Left renal pelvis (tissue), 4 donors: ENCODE data around the gene SAMD4A. TPM values are rescaled to one million over a fixed set of nuclear protein-coding genes. Genes with fewer than 3 reads are reported as not detected.

ENCODE experiments used
- DNase-seq, 4 donors: peaks; one replicate each; pipeline ENCODE4 v3.0.0-alpha.2; 2013; ENCODE audit warnings: low read depth in 4 of 4, low spot score in 3 of 4
- polyA plus RNA-seq, 4 donors: library from polyadenylated mRNA; unstranded; fragments of 120-200 nt; gene quantifications; one replicate each; pipeline ENCODE4 v1.2.1, GENCODE V29; 2013; ENCODE audit not compliant: insufficient read length in 4 of 4

Gene SAMD4A
- polyA plus RNA-seq, 4 donors: 9.4 to 16.9 (median 10.3) TPM

DNA sequence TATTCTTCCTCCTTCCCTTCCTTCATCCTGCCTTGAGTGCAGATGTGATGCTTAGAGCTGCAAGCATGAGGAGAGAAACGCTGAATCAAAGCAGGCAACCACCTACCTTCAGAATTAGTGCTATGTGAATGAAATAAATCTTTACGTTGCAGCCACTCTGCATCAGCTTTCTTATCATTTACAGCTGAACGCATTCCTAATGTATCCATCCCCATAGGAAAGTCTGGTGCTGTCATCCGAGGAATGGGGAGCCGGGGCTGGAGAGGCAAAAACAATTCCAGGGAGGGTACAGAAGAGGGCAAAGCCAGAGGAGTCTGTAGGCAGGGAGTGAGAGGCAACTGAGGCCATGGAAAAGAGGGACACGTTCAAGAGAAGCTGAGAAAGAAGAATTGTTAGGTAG, 245.7 kb downstream of the SAMD4A start:
- DNase-seq: no peak

DNA sequence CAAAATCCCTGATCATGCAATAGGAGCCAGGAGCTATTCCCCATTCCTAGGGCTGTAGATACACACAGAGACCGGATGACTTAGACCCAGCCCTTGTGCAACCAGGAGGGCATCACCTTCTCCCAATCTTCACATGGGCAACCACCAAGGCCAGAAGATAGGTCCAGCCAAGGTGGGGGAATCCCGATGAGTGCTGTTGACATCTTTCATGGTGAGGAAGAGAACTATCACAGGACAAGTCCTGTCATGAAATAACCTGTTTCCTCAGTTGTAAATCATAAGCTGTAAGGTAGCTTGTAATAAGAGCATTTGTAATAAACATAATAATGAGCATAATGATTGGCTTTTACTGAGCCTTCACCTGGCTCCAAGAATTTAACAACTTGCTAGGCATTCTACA, 246.2 kb downstream of the SAMD4A start:
- DNase-seq: no peak

DNA sequence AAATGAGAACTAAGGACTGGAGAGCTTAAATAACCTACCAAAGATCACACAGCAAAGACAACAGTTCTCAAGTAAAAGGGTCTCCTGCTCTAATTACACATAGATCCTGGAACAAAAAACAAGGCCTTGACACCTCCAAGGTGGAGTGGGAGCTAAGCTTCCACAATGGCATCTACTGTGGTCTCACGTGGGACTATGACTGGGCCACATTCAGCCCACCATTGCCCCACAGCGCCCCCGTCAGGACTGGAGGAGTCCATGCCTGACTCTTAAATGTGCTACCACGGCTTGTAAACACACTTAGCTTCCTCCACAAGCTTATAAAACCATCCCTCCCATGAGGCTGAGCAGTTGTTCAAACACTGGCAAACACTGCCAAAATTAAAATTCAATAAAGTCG, 247.1 kb downstream of the SAMD4A start:
- no peak for DNase-seq

DNA sequence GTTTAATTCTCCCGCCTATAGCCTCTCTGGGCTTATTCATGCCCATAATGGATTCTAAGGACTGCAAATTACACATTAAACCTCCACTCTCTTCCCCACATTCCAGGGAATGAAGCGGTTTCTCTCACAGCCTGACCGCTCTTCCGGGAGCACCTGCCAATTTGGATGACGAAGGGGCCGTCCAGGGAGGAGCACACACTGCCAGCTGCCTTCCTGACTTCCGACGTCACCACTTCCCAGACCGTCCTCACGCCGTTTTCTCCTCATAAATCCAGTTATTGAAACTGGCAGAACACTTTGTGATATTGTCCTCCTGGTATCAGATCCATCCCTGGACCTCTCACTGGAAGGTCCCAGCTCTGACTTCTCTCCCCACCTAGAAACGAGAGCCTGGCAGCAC, 248.1 kb downstream of the SAMD4A start:
- DNase-seq: no peak

DNA sequence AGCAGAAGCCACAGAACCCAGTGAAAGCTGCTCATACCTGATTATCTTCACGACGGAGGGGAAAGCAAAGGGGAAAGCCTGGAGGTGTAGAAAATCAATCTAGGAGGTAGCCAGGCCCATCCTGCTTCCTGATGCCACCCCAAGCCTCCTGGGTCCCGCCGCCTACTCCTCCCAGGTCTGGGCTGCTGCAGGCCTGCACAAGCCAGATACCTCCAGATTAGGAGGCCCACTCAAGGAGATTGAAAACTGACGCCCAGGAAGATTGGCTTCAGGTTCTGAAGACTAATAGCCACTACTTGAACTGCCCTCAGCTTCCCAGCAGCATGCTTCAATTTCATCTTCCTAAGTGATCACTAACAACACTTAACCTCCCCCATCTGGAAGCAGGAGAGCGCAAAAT, 248.6 kb downstream of the SAMD4A start:
- DNase-seq: no peak

DNA sequence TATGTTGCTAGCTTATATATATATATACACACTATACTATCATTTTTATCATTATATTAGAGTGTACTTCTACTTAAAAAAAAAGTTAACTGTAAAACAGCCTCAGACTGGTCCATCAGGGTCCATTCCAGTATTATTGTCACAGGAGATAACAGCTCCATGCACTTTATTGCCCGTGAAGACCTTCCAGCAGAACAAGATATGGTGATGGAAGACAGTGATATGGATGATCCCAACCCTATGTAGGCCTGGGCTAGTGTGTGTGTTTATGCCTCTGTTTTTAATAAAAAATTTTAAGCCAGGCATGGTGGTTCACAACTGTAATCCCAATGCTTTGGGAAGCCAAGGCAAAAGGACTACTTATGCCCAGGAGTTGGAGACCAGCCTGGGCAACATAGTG, 249.5 kb downstream of the SAMD4A start:
- no peak for DNase-seq

DNA sequence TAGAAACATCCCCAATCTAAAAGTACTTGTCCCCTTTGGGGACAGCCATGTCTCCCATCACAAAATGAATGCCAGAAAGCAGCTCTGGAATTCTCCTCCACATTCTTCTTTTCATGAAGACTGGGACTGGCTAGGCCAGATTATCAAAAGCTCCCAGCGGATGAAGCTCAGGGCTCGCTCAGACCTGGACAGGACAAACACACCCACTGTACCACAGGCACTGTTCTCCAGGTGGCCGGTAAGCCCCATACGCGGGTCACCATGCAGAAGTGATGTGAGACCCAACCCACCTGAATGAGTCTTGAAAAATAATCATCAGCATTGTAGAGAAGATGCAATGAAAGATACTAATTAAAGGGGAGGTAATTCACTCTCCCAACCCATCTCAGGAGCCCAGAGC, 250.6 kb downstream of the SAMD4A start:
- DNase-seq: no peak

DNA sequence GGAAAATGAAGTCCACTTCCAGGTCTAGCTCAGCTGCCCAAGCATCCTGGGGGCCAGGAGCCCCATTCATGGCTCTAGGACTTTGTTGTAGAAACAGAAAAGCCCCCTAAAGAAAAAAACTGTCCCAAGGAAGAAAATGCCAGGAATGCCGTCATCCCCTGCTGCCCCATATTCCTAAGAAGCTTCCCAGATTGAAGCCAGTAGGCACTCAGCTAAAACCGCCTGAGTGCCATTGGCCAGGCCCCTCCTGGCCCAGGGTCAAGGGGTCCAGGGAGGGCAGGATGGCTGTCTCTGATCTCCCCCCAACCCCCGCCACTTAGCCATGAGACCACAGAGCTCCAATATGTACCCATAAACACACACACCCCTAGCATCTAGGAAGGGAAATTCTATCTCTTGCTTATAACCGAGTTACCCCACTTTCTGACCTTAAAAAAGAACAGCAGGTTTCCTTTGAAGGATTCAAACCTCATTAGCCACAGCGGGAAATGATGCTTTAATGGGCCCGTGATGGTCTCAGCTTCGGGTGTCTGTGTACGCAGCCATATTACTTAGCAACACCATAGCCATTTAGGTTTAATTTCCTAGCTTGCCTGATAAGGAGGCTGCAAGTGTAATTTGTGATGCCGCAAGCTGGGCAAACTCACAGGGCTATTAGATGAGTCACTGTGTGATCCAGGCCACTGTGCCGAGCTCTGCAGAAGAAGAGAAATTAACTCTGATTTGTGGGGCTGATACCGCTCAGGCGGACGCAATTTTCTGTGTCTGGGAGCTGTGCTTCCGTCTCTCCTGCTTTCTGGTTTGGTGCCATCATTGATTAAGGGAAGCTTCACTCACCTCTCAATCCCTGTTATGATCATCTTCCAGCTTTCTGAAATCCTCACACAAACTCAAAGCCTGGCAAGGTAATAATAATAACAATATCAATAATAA, 251.5 kb downstream of the SAMD4A start:
- no peak for DNase-seq

DNA sequence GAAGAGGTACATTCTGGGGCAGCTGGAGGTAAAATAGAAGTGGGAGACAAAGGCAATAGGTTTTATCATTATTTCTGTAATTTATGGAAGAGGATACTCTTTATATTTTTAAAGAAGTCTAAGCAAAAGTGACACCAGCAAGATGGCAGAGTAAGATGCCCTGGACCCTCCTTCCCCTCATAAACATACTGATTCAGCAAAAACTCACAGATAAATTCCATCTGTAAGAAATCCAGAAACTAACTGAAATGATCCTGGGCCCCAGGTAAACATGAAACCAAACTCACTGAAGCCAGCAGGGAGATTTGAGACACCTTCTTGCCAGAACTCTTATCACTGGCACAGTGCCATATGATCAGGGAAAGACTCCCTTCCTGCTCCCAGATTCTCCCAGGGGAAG, 255.8 kb downstream of the SAMD4A start:
- DNase-seq: no peak

DNA sequence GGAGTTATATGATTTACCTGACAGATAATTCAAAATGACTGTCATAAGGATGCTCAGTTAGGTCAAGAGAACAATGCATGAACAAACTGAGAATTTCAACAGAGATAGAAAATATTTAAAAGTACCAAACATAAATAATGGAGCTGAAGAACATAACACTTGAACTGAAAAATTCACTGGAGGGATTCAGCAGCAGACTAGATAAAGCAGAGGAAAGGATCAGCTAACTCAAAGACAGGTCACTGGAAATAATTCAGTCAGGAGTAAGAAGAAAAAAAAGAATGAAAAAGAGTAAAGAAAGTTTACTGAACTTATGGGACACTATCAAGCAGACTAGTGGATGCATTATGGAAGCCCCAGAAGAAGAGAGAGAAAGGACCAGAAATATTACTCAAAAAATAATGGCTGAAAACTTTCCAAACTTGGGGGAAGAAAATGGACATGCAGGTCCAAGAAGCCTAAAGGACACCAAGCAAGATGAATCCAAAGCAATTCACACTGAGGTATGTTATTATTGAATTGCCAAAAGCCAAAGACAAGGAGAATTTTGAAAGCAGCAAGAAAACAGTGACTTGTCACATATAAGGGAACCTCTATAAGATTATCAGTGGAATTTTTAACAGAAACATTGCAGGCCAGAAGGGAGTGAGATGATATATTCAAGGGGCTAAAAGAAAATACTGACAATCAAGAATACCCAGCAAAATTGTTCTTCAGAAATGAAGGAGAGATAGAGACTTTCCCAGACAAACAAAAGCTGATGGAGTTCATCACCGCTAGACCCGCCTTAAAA, 257.0 kb downstream of the SAMD4A start:
- no peak for DNase-seq

DNA sequence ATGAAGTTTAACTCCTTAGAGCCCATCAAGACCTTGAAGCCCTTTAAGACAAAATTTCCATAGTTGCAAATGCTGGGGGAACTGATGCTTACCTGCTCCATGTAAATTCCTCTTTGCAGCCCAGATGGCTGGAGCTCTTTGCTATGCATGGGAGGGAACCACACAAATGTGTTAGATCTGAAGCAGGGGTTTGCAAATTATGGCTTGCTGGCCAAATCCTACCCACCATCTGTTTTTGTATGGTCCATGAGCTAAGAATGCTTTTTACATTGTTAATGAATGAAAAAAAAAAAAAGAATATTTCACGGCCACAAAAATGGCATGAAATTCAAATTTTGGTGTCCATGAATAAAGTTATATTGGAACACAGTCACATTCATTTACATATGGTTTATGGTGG, 261.1 kb downstream of the SAMD4A start:
- DNase-seq: no peak

DNA sequence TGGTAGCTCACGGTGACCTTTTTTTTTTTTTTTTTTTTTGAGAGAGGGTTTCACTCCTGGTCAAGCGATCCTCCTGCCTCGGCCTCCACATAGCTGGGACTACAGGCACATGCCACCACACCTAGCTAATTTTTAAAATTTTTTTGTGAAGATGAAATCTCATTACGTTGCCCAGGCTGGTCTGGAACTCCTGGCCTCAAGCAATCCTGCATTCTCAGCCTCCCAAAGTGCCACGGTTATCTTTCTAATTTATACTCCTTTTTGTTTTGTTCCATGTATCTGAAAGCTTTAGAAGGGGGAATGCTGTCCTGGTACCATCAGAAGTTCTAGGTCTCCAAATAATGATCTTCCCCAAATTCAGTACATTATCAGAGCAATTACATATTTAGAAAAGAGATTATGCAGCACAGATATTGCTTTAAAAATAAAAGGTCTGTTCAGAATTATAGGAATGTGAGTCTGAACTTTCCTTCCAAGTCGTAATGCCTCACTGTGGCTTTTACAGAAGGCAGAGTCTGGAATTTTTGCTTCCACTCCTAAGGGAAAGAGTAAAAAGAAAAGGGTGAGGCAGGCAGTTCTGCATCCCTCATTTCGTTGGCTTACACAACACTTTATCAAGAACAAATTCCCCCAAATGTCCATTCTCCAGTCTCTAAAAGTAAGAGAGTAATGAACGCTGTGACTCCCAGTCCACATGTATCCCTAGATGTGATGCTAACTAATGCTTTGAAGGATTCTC, 262.7 kb downstream of the SAMD4A start:
- no peak for DNase-seq

DNA sequence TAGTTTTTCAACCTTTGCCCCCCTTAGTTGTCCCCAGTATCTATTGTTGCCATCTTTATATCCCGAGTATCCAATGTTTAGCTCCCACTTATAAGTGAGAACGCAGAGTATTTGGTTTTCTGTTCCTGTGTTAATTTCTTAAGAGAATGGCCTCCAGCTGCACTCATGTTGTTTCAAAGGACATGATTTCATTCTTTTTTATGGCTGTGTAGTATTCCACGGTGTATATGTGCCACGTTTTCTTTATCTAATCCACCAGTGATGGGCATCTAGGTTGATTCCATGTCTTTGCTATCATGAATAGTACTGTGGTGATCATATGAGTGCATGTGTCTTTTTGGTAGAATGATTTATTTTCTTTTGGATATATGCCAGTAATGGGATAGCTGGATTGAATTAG, 263.7 kb downstream of the SAMD4A start:
- no peak for DNase-seq

DNA sequence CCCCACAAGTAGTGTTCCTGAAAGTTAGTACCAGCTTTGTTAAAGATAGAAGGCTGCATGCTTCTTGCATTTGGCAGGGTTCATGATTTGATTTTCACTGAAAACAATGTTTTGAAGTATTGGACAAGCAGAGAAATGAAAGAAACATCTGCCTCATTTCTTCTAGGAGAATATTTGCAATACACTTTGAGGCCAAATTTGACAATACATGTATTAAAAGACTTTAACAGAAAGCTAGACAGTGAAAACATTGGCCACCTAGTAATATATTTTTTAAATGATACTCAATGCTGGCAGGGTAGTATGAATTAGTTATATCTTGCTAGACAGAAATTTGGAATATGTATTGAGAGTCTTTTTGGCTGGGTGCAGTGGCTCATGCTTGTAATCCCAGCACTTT, 267.2 kb downstream of the SAMD4A start:
- no peak for DNase-seq

DNA sequence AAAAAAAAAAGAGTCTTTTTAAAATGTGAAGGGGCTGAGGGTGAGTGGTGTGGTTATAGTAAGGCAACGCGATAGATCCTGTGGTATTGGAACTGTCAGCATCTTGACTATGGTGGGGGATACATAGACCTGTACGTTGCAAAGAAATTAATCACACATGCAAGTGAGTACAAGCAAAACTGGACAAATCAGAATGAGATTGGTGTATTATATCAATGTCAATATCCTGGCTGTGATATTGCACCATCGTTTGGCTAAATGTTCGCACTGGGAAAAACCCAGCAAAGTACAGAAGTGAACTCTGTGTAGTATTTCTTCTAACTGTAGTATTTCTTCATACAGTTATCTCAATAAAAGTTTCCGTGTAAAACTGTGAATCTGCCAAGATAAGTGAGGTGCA, 267.8 kb downstream of the SAMD4A start:
- no peak for DNase-seq

DNA sequence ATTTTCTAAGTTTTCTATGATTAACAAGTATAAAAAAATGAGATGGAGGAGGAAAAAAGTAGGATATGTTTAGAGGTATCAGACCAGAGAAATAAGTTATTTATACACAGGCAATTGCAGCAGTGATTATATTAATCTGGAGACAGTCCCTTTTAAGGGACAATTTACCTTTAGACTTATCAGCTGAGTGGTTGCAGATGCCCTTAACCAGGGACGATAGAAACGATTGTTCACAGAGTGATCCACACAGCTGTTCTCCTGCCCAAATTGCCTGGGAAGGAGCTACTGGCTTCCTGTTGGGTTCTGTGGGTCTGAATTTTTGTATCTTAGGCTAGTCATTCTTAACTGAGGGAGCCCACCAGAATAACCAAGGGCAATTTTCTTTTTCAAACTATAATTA, 269.3 kb downstream of the SAMD4A start:
- DNase-seq: no peak

DNA sequence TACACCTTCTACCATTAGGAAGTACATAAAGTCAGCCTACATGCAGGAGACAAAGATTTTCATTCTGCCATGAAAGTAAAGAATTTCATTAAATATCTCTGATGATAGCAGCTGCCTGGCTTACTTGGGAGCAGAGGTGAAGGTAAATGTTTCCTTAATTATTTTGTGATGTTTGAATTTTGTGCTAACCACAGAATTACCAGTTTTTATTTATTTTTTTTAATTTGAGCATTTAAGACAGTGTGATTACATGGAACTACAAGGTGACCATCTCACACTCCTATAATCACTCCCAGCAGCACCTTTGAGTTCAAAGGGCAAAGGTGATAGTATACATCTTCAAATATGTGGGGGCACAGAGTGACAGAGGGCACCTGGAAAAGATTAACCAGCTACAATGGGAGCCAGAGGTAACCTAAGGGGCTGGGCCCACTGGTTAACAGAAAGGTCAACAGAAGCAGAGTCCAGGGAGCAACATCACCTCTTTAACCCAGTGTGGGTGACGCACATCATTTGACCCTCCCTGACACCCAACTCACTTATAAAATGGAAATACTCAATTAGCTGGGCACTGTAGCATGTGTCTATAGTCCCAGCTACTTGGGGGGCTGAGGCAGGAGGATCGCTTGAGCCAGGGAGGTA, 270.7 kb downstream of the SAMD4A start:
- DNase-seq: no peak

DNA sequence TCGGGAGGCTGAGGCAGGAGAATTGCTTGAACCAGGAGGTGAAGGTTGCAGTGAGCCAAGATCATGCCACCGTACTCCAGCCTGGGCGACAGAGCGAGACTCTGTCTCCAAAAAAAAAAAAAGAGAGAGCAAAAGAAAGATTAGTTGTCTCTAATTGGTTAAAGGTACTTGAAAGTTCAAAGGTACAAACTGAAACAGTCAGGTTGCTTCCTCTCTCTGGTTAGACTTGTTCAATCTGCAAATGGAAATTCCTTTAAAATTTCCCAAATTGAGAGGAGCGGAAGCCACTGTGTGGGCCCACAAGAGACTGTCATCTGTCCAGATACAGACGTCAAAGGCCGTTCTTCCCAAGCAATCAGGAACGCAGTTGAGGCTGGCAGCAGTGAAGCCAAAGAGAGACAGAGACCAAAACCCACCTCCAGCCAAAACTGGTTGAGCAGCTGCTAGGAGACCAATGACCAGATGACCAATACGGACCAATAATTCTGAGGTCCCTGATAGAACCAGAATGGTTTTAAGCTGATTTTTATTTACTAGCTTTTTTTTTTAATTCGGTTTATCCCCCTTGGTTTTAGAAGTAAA, 272.1 kb downstream of the SAMD4A start:
- no peak for DNase-seq

DNA sequence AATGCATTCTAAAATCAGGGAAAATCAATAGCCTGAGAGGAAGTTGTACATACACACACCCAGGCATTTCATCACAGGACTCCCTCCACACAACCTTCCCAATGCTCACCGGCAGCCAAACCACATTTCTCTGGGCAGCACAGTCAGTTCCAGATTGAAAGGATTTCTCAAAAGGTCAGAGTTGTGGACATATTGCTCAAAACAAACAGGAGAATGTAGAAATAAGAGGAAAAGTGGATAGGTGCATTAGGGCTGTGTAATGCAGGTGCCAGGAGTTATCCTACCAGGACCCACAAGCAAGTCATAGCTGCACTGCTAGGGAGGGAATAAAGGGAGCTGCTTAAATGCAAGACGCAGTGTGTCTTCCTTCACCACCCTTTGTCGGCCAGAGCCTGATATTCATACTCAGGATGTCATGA, 272.8 kb downstream of the SAMD4A start:
- DNase-seq: no peak

DNA sequence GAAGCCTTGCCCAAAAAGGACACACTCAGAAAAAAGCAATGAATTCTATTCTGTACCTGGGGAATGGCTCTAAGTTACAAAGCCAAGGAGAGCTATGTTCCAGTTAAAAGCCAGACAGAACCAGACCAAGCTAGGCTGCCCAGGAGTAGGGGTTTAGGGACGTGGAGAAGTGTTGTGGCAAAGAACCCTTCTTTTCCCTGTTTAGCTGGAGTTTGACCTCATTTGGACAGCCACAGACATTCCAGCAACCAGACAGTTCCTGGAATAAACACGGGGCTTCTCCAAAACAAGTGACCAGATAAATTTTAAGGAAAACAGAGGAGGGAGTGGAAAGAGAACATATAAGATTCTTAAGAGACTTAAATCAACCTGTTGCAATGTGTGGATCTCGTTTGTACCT, 273.4 kb downstream of the SAMD4A start:
- no peak for DNase-seq
